HG03060 (cell line): ENCODE results near the gene PTPRA.

Experiments
- ATAC-seq: cut with Tn5 transposase; IDR thresholded peaks from one replicate; pipeline ENCODE4 v1.9.1; 2021; ENCODE audit warnings: low read depth, moderate number of reproducible peaks; ENCODE audit not compliant: unreplicated experiment

Gene PTPRA

GRCh38 chr20:3085571-3086072 is 212.3 kb downstream of the PTPRA start:
- no peak for ATAC-seq

DNA sequence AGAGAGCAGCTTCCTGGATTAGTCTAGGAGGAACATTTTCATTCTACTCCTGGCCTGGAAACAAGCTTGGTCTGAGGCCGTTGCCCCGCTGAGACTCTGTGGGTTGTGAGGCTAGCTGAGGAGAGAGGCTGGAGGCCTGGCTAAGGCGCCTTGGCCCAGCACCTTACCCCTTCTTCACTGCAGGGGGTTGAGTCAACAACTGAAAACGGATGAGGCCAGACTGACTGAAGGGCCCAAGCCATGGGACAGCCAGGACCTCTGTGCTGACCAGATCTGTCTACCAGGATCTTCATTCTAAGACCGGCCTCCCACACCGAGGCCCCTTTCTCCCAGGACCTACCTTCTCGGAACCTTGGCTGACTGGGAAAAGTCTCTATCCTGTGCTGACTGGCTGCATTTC is 214.8 kb downstream of the PTPRA start:
- ATAC-seq = no peak
